Thyroid gland (tissue), 4 donors: Measurements from ENCODE around the gene GRM7. TPM values are rescaled to one million over a fixed set of nuclear protein-coding genes. Genes with fewer than 3 reads are reported as not detected.

Experiments used
- DNase-seq, 2 donors: peaks; one replicate each; pipeline ENCODE4 v3.0.0-alpha.2; 2019
- H3K27ac ChIP-seq, 3 donors: fragments of 200-600 bp; sonication (generic); 1 replicate in 2 of 3; 2 replicates in 1 of 3; pipeline ENCODE4 v1.5.1; 2016 to 2019; ENCODE audit warnings: mild to moderate bottlenecking in 1 of 3, moderate library complexity in 1 of 3
- H3K27me3 ChIP-seq: fragments of 200-600 bp; sonication (generic); one replicate; pipeline ENCODE4 v1.5.1; 2019
- H3K36me3 ChIP-seq, 2 donors: fragments of 200-600 bp; sonication (generic); one replicate each; pipeline ENCODE4 v1.5.1; 2016 to 2019
- H3K4me1 ChIP-seq, 2 donors: fragments of 200-600 bp; sonication (generic); one replicate each; pipeline ENCODE4 v1.5.1; 2017 to 2019
- H3K4me3 ChIP-seq, 3 donors: fragments of 200-600 bp; sonication (generic); replicated peaks in 1 of 3; 1 replicate in 2 of 3; 2 replicates in 1 of 3; pipeline ENCODE4 v1.5.1; 2016; ENCODE audit warnings: mild to moderate bottlenecking in 1 of 3
- H3K9me3 ChIP-seq: fragments of 200-600 bp; sonication (generic); one replicate; pipeline ENCODE4 v1.5.1; 2017
- POLR2A ChIP-seq, 2 donors: fragments of 450-650 bp; IDR thresholded peaks; one replicate each; pipeline ENCODE4 v1.6.1; 2017; ENCODE audit warnings: antibody characterized with exemption in 2 of 2, mild to moderate bottlenecking in 2 of 2, moderate library complexity in 1 of 2
- WGBS, 2 donors: methylation state at CpG; one replicate each; pipeline ENCODE4 v1.1.5; 2017; 5-methylcytosine and 5-hydroxymethylcytosine counted together
- intact Hi-C: fragments of 100-400 bp; cut with DNase I; formaldehyde crosslinking; loops from one replicate; pipeline ENCODE4 v1.15.1; 2023
- total RNA-seq, 4 donors: library from RNA; depleted of rRNA; stranded (reverse); fragments of >200 nt; gene quantifications; one replicate each; pipeline ENCODE4 v1.2.3, GENCODE V29; 2016
- TF ChIP-seq, protein P1 (sequence below), 6 experiments: fragments of 200-600 bp in 3 of 6; fragments of 450-650 bp in 3 of 6; sonication (generic) in 3 of 6; IDR thresholded peaks; one replicate each; pipeline ENCODE4 v1.5.1; 2016 to 2019; ENCODE audit warnings: antibody characterized with exemption in 6 of 6, mild to moderate bottlenecking in 2 of 6, inconsistent platforms in 1 of 6, moderate library complexity in 1 of 6

The GRM7 gene
- total RNA-seq, 4 donors from 2014 or later, result 0.11 to 0.81 (median 0.60) TPM

DNA sequence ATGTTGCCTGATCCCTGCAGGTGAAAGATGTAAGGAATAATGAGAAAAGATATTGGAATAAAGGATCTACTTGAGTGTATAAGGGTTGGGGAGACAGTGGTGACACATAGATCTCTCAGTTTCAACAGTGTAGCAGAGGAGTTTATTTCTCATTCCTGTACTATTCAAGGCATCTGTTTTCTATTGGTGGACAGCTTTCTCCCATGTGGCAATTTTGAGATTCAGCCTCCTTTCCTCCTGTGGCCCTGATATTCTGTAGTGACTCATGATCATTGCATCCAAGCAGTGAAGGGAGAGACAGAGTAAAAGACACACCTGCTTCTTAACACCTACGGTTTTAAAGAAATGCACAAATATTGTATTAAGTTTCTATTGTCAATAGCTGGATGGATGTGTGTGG, 327.6 kb downstream of the GRM7 start:
- Histone ChIP-seq H3K27me3 (no peaks in the 10 kb centered on the region), H3K4me3 (no peak overlapping the region), H3K27ac (no peak overlapping the region), H3K36me3 (no peaks in the 10 kb centered on the region), H3K4me1 (no peaks in the 10 kb centered on the region), H3K9me3 (no peaks in the 10 kb centered on the region)
- TF ChIP-seq, protein P1, sequence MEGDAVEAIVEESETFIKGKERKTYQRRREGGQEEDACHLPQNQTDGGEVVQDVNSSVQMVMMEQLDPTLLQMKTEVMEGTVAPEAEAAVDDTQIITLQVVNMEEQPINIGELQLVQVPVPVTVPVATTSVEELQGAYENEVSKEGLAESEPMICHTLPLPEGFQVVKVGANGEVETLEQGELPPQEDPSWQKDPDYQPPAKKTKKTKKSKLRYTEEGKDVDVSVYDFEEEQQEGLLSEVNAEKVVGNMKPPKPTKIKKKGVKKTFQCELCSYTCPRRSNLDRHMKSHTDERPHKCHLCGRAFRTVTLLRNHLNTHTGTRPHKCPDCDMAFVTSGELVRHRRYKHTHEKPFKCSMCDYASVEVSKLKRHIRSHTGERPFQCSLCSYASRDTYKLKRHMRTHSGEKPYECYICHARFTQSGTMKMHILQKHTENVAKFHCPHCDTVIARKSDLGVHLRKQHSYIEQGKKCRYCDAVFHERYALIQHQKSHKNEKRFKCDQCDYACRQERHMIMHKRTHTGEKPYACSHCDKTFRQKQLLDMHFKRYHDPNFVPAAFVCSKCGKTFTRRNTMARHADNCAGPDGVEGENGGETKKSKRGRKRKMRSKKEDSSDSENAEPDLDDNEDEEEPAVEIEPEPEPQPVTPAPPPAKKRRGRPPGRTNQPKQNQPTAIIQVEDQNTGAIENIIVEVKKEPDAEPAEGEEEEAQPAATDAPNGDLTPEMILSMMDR (IDR thresholded peaks at IDR 0.05), result no peak
- TF ChIP-seq POLR2A (IDR thresholded peaks at IDR 0.05), result no peak
- DNase-seq, result no peak
- intact Hi-C loops, result no loop called here
- WGBS, 2 donors, result 92 to 97% methylated on average over 1 of the region's 1 CpG

DNA sequence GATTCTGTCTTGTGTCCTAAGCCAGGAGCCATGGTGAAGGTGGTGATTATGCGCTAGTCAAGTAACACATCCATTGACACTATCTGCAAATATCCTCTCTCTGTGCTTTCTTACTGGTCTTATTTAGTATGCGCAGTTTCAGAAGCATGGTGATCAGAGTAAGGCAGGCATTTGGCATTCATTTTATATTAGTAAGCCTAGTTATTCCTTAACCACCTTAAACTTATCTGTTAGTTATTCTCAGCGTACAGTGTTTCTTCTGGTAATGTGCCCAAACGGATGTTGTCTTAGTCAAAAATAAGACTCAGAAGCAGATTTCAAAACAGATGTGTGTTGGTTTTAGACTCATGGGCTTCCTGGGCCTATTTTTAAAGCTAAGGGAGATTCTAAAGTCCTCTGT, 329.2 kb downstream of the GRM7 start:
- TF ChIP-seq, protein P1 (IDR thresholded peaks at IDR 0.05), result no peak
- no peak for TF ChIP-seq POLR2A (IDR thresholded peaks at IDR 0.05)
- WGBS, 2 donors, result 89 to 92% methylated on average over 4 of the region's 4 CpGs

GRCh38 chr3:7193269-7193668, 332.4 kb downstream of the GRM7 start:
- intact Hi-C loops, result no loop called here
- no peak for DNase-seq

More for the DNA sequence above, 329.2 kb downstream of the GRM7 start:
- DNase-seq, result no peak
- Histone ChIP-seq H3K4me3 (no peak overlapping the region), H3K27me3 (no peaks in the 10 kb centered on the region), H3K36me3 (no peaks in the 10 kb centered on the region), H3K9me3 (no peaks in the 10 kb centered on the region), H3K4me1 (no peaks in the 10 kb centered on the region), H3K27ac (no peak overlapping the region)
- intact Hi-C loops, result no loop called here

DNA sequence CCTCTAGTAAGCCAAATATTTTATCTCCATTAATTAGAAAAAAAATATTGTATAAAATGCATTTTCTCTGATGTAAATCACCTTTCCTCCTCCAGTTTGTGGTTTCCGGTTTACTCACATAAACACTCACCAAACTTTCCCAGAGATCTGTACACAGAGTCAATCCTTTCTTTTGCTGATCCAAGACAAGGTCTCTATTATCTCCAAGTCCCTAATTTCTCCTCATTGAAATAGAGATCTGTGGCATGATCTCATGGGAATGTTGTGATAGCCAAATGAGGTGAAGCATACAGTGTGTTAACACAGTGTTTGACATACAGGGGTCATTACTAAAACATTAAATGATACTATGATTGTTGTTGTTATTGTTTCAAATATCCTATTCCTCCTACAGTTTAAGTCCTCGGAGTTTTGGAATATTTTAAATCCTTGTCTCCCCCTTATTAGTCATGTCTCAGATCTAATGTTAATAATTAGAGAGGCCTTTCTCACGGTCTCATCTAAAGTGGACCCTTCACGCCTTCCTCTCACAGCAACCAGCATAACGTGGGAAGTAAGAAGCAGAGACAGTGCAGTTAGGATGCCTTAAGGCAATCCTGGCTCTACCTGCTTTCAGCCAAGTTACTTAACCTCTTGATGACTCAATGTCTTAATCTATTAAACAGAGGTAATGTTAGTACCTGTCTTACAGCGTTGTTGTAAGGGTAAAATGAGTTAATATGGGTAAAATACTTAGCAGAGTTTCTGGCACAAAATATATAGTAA, 333.3 kb downstream of the GRM7 start:
- H3K4me3 ChIP-seq, result no peak overlapping the region
- no peak for DNase-seq
- no peak for TF ChIP-seq POLR2A (IDR thresholded peaks at IDR 0.05)
- TF ChIP-seq, protein P1 (IDR thresholded peaks at IDR 0.05), result no peak
- intact Hi-C loops, result no loop called here
- no peaks in the 10 kb centered on the region for H3K27me3 ChIP-seq
- no peak overlapping the region for H3K27ac ChIP-seq
- H3K36me3 ChIP-seq, result no peaks in the 10 kb centered on the region
- 81 to 82% methylated on average over 6 of the region's 6 CpGs for WGBS, 2 donors
- H3K4me1 ChIP-seq, result no peaks in the 10 kb centered on the region
- no peaks in the 10 kb centered on the region for H3K9me3 ChIP-seq

More at GRCh38 chr3:7193269-7193668, 332.4 kb downstream of the GRM7 start:
- Histone ChIP-seq H3K27me3 (no peaks in the 10 kb centered on the region), H3K27ac (no peak overlapping the region), H3K4me3 (no peak overlapping the region), H3K9me3 (no peaks in the 10 kb centered on the region), H3K36me3 (no peaks in the 10 kb centered on the region), H3K4me1 (no peaks in the 10 kb centered on the region)
- no peak for TF ChIP-seq POLR2A (IDR thresholded peaks at IDR 0.05)
- TF ChIP-seq, protein P1 (IDR thresholded peaks at IDR 0.05), result no peak

- no peak for TF ChIP-seq POLR2A (IDR thresholded peaks at IDR 0.05)
- TF ChIP-seq, protein P1 (IDR thresholded peaks at IDR 0.05), result no peak
- no peak overlapping the region for H3K4me3 ChIP-seq
- intact Hi-C loops, result no loop called here
- H3K27ac ChIP-seq, result no peak overlapping the region
- no peaks in the 10 kb centered on the region for H3K9me3 ChIP-seq
- H3K27me3 ChIP-seq, result no peaks in the 10 kb centered on the region
- H3K4me1 ChIP-seq, result no peaks in the 10 kb centered on the region
- WGBS, 2 donors, result 80 to 81% methylated on average over 1 of the region's 1 CpG
- H3K36me3 ChIP-seq, result no peaks in the 10 kb centered on the region
- DNase-seq, result no peak
Measured at GRCh38 chr3:7195934-7196333, 335.0 kb downstream of the GRM7 start.
